Esophagus squamous epithelium (tissue), 4 donors: ENCODE data around the gene KIF5C.

Experiments
- CTCF ChIP-seq, 6 experiments: fragments of 450-650 bp in 4 of 6; fragments of 200-600 bp in 2 of 6; sonication (generic) in 2 of 6; IDR thresholded peaks; one replicate each; pipeline ENCODE4 v1.5.1; 2016 to 2019; ENCODE audit warnings: antibody characterized with exemption in 6 of 6, mild to moderate bottlenecking in 4 of 6, moderate library complexity in 4 of 6
- POLR2A ChIP-seq, 4 donors: fragments of 450-650 bp; IDR thresholded peaks; one replicate each; pipeline ENCODE4 v1.6.1; 2017; ENCODE audit warnings: antibody characterized with exemption in 4 of 4, mild to moderate bottlenecking in 4 of 4, moderate library complexity in 3 of 4

- TF ChIP-seq CTCF (IDR thresholded peaks at IDR 0.05) (peak; percentile 30 to 79 (median 64)), POLR2A (IDR thresholded peaks at IDR 0.05) (no peak)
Measured at GRCh38 chr2:148989882-148990493, 115.0 kb downstream of the KIF5C start.
